ENCODE measurements around the gene RPL13. TPM values are rescaled to one million over a fixed set of nuclear protein-coding genes. Genes with fewer than 3 reads are reported as not detected.

Gene RPL13
- total and polyA plus RNA-seq, 12 donors = 786 to 7,398 (median 999) TPM

- Histone ChIP-seq H3K36me3 (no peaks in the 10 kb centered on the region), H3K4me3 (no peak overlapping the region), H3K9me3 (no peaks in the 10 kb centered on the region), H3K27ac (no peak overlapping the region), H3K27me3 (peaks cover 8 to 39% (median 20%) of the 10 kb centered on the region in 7 donors), H3K4me1 (no peaks in the 10 kb centered on the region)
- TF ChIP-seq CTCF (IDR thresholded peaks at IDR 0.05) = no peak
- DNase-seq = no peak
- WGBS, 2 donors = 72 to 74% methylated on average over 1 of the region's 1 CpG
- ATAC-seq = no peak
- intact Hi-C loops (cut with DNase I) = loop anchor here in 1 of 10 donors (1.0 kb wide), 1 partner anchor 42 kb away; no protein-coding TSS in a partner anchor
These were observed 49.6 kb downstream of the RPL13 start for GRCh38 chr16:89610108-89610453.

GRCh38 chr16:89612415-89613166, 52.1 kb downstream of the RPL13 start:
- no peak for DNase-seq
- no peak for TF ChIP-seq CTCF (IDR thresholded peaks at IDR 0.05)
- ATAC-seq = no peak
- H3K4me1 ChIP-seq = peaks cover 0 to 6% (median 0%) of the 10 kb centered on the region in 9 donors
- no peaks in the 10 kb centered on the region for H3K9me3 ChIP-seq
- H3K27me3 ChIP-seq = peaks cover 8 to 46% (median 12%) of the 10 kb centered on the region in 7 donors
- intact Hi-C loops (cut with DNase I) = no loop called here
- H3K4me3 ChIP-seq = no peak overlapping the region
- H3K27ac ChIP-seq = no peak overlapping the region
- WGBS, 2 donors = 86% methylated on average over 20 of the region's 20 CpGs
- no peaks in the 10 kb centered on the region for H3K36me3 ChIP-seq

- intact Hi-C loops (cut with DNase I) = no loop called here
- H3K4me1 ChIP-seq = peaks cover 0 to 6% (median 0%) of the 10 kb centered on the region in 9 donors
- TF ChIP-seq CTCF (IDR thresholded peaks at IDR 0.05) = no peak
- ATAC-seq (no peak), DNase-seq (no peak)
- WGBS, 2 donors = 67 to 76% methylated on average over 18 to 19 of the region's 19 CpGs
- peaks cover 8 to 51% (median 17%) of the 10 kb centered on the region in 7 donors for H3K27me3 ChIP-seq
- no peak within 1 kb of the TSS for H3K27ac ChIP-seq
- H3K4me3 ChIP-seq = no peak within 1 kb of the TSS
- H3K36me3 ChIP-seq = no peaks in the 10 kb centered on the region
- H3K9me3 ChIP-seq = no peaks in the 10 kb centered on the region
These were observed 52.9 kb downstream of the RPL13 start, which contains the start of gene DPEP1 for GRCh38 chr16:89613231-89613953. Gene DPEP1, plus strand, starts transcription at chr16:89613642. Its CDS starts 16,769 bp downstream, at chr16:89630411.

GRCh38 chr16:89613954-89614459, 53.5 kb downstream of the RPL13 start:
- WGBS, 2 donors = 84 to 86% methylated on average over 22 of the region's 22 CpGs
- no peak for TF ChIP-seq CTCF (IDR thresholded peaks at IDR 0.05)
- intact Hi-C loops (cut with DNase I) = no loop called here
- H3K4me1 ChIP-seq = peaks cover 0 to 6% (median 0%) of the 10 kb centered on the region in 9 donors
- no peaks in the 10 kb centered on the region for H3K36me3 ChIP-seq
- no peak overlapping the region for H3K27ac ChIP-seq
- no peak for ATAC-seq
- peaks cover 8 to 47% (median 20%) of the 10 kb centered on the region in 7 donors for H3K27me3 ChIP-seq
- no peaks in the 10 kb centered on the region for H3K9me3 ChIP-seq
- no peak for DNase-seq
- H3K4me3 ChIP-seq = no peak overlapping the region

All from heart right ventricle (tissue), 16 donors.